Erythroblast (primary cell): ENCODE results near the gene ADAM12.

Experiments used
- GATA1 ChIP-seq: IDR thresholded peaks from 2 replicates; pipeline ENCODE4 v1.6.1; 2011; ENCODE audit warnings: low read depth, mild to moderate bottlenecking, control low read depth, low read length, moderate library complexity
- POLR2A ChIP-seq: IDR thresholded peaks from 2 replicates; pipeline ENCODE4 v1.6.1; 2011; ENCODE audit warnings: mild to moderate bottlenecking, low read length

GRCh38 chr10:125997586-125997985 lies 390.7 kb downstream of the ADAM12 start:
- TF ChIP-seq POLR2A (no peak), GATA1 (no peak)
